WTC11 (cell line): Measurements from ENCODE around the gene GPR39. TPM values are rescaled to one million over a fixed set of nuclear protein-coding genes. Genes with fewer than 3 reads are reported as not detected.

Experiments used
- ATAC-seq: fragments of 200-7000 bp; cut with Tn5 transposase; 2 replicates; pipeline ENCODE4 v1.10.0; 2021; ENCODE audit warnings: mild to moderate bottlenecking, moderate library complexity
- CTCF ChIA-PET: fragments of 300-600 bp; sonication (Branson Sonifier 250); formaldehyde crosslinking; loops from one replicate; lab custom pipeline; 2021; ENCODE audit warnings: antibody characterized with exemption; lab: Charles Lee
- POLR2A ChIA-PET: fragments of 350-600 bp; sonication (Branson Sonifier 250); formaldehyde crosslinking; loops from one replicate; lab custom pipeline; 2021; ENCODE audit warnings: antibody characterized with exemption; lab: Charles Lee
- DNase-seq: peaks from one replicate; pipeline ENCODE4 v3.0.0; 2021; ENCODE audit warnings: low spot score
- H3K27ac Mint-ChIP-seq: 2 replicates; pipeline ENCODE4 v1.8.0; 2021; ENCODE audit warnings: mixed read lengths
- H3K27me3 Mint-ChIP-seq: 2 replicates; pipeline ENCODE4 v1.8.0; 2021; ENCODE audit warnings: low read depth, mild to moderate bottlenecking, moderate library complexity, mixed read lengths
- H3K36me3 Mint-ChIP-seq: 2 replicates; pipeline ENCODE4 v1.8.0; 2021; ENCODE audit warnings: mixed read lengths
- H3K4me1 Mint-ChIP-seq: 2 replicates; pipeline ENCODE4 v1.8.0; 2022; ENCODE audit warnings: mixed read lengths
- H3K4me3 Mint-ChIP-seq: 2 replicates; pipeline ENCODE4 v1.8.0; 2021; ENCODE audit warnings: mild to moderate bottlenecking, moderate library complexity, mixed read lengths
- H3K9me3 Mint-ChIP-seq: 2 replicates; pipeline ENCODE4 v1.8.0; 2021; ENCODE audit warnings: mixed read lengths
- AFF4 ChIP-seq: sonication (generic); formaldehyde crosslinking; IDR thresholded peaks from 2 replicates; pipeline ENCODE4 v1.8.1; 2023; ENCODE audit warnings: mild to moderate bottlenecking, missing genetic modification reagents, borderline replicate concordance
- ARID4B ChIP-seq: sonication (generic); formaldehyde crosslinking; IDR thresholded peaks from 2 replicates; pipeline ENCODE4 v1.8.0; 2023; ENCODE audit warnings: missing genetic modification reagents, mild to moderate bottlenecking, borderline replicate concordance
- ATF2 ChIP-seq: sonication (generic); formaldehyde crosslinking; IDR thresholded peaks from 2 replicates; pipeline ENCODE4 v1.8.1; 2022; ENCODE audit warnings: low read depth, missing genetic modification reagents, borderline replicate concordance
- E2F5 ChIP-seq: sonication (generic); formaldehyde crosslinking; IDR thresholded peaks from 2 replicates; pipeline ENCODE4 v1.8.1; 2022; ENCODE audit warnings: mild to moderate bottlenecking, moderate library complexity, missing genetic modification reagents
- ELF4 ChIP-seq: sonication (generic); formaldehyde crosslinking; IDR thresholded peaks from 2 replicates; pipeline ENCODE4 v1.8.1; 2022; ENCODE audit warnings: low read depth, mild to moderate bottlenecking, moderate library complexity, missing genetic modification reagents
- JUN ChIP-seq: sonication (generic); formaldehyde crosslinking; IDR thresholded peaks from 2 replicates; pipeline ENCODE4 v1.8.0; 2023; ENCODE audit warnings: mild to moderate bottlenecking, missing genetic modification reagents
- MLX ChIP-seq: sonication (generic); formaldehyde crosslinking; IDR thresholded peaks from 2 replicates; pipeline ENCODE4 v1.8.1; 2023; ENCODE audit warnings: mild to moderate bottlenecking, missing genetic modification reagents, moderate library complexity
- MXD4 ChIP-seq: fragments of 250-450 bp; sonication (Bioruptor Pico); IDR thresholded peaks from 2 replicates; pipeline ENCODE4 v1.8.0; 2021; ENCODE audit warnings: mild to moderate bottlenecking, moderate library complexity, borderline replicate concordance
- NFE2L1 ChIP-seq: sonication (generic); formaldehyde crosslinking; IDR thresholded peaks from 2 replicates; pipeline ENCODE4 v1.8.1; 2023; ENCODE audit warnings: missing genetic modification reagents
- NR2C2 ChIP-seq: sonication (generic); formaldehyde crosslinking; IDR thresholded peaks from 2 replicates; pipeline ENCODE4 v1.8.0; 2022; ENCODE audit warnings: mild to moderate bottlenecking, missing genetic modification reagents
- PRRX2 ChIP-seq: fragments of 250-450 bp; sonication (Bioruptor Pico); IDR thresholded peaks from 2 replicates; pipeline ENCODE4 v1.8.0; 2021; ENCODE audit warnings: mild to moderate bottlenecking
- SOX15 ChIP-seq: fragments of 250-450 bp; sonication (Bioruptor Pico); IDR thresholded peaks from 2 replicates; pipeline ENCODE4 v1.9.0; 2021; ENCODE audit warnings: mild to moderate bottlenecking
- SP1 ChIP-seq: sonication (generic); formaldehyde crosslinking; conservative IDR thresholded peaks from 2 replicates; pipeline ENCODE4 v1.8.1; 2022; ENCODE audit warnings: missing genetic modification reagents
- ZNF138 ChIP-seq: sonication (generic); formaldehyde crosslinking; conservative IDR thresholded peaks from 2 replicates; pipeline ENCODE4 v1.8.1; 2022; ENCODE audit warnings: mild to moderate bottlenecking, moderate library complexity, missing genetic modification reagents
- ZNF263 ChIP-seq: sonication (generic); formaldehyde crosslinking; IDR thresholded peaks from 2 replicates; pipeline ENCODE4 v1.8.1; 2022; ENCODE audit warnings: low read depth, mild to moderate bottlenecking, moderate library complexity, missing genetic modification reagents
- ZNF317 ChIP-seq: sonication (generic); formaldehyde crosslinking; IDR thresholded peaks from 2 replicates; pipeline ENCODE4 v1.8.1; 2023; ENCODE audit warnings: low read depth, mild to moderate bottlenecking, moderate library complexity, missing genetic modification reagents, borderline replicate concordance
- ZNF396 ChIP-seq: fragments of 250-450 bp; sonication (Bioruptor Pico); IDR thresholded peaks from 2 replicates; pipeline ENCODE4 v1.8.0; 2021; ENCODE audit warnings: mild to moderate bottlenecking, moderate library complexity, borderline replicate concordance
- ZNF423 ChIP-seq: fragments of 250-450 bp; sonication (Bioruptor Pico); IDR thresholded peaks from 2 replicates; pipeline ENCODE4 v2.1.2; 2022; ENCODE audit warnings: mild to moderate bottlenecking, moderate library complexity
- ZNF425 ChIP-seq: fragments of 250-450 bp; sonication (Bioruptor Pico); conservative IDR thresholded peaks from 2 replicates; pipeline ENCODE4 v1.9.0; 2021; ENCODE audit warnings: mild to moderate bottlenecking
- total RNA-seq: library from RNA; stranded (reverse); gene quantifications from 3 replicates; pipeline ENCODE4 v1.2.3, GENCODE V29; 2021

GPR39 gene
- total RNA-seq, 1 experiment from 2014 or later: 0.74 TPM

GRCh38 chr2:132482821-132483220 lies 66.2 kb downstream of the GPR39 start:
- Mint-ChIP-seq H3K9me3 (no peaks in the 10 kb centered on the region), H3K4me1 (peaks cover 6% of the 10 kb centered on the region), H3K27me3 (no peaks in the 10 kb centered on the region), H3K4me3 (no peak overlapping the region), H3K36me3 (no peaks in the 10 kb centered on the region), H3K27ac (no peak overlapping the region)
- TF ChIP-seq ZNF317 (CRISPR knock-in tag) (no peak), ZNF263 (CRISPR knock-in tag) (no peak), NR2C2 (CRISPR knock-in tag) (no peak), JUN (CRISPR knock-in tag) (no peak), ZNF423 (CRISPR knock-in tag) (no peak), ZNF396 (CRISPR knock-in tag) (no peak), AFF4 (CRISPR knock-in tag) (no peak), PRRX2 (CRISPR knock-in tag) (no peak), NFE2L1 (no peak), MLX (CRISPR knock-in tag) (no peak)
- CTCF ChIA-PET: no interaction called here
- DNase-seq (no peak), ATAC-seq (no peak)
- POLR2A ChIA-PET: no interaction called here

- H3K27ac Mint-ChIP-seq: no peak overlapping the region
- POLR2A ChIA-PET: no interaction called here
Measured at GRCh38 chr2:132484144-132484543, 67.5 kb downstream of the GPR39 start.

GRCh38 chr2:132488491-132488890 lies 71.9 kb downstream of the GPR39 start:
- ChIA-PET CTCF (no interaction called here), POLR2A (no interaction called here)
- Mint-ChIP-seq H3K4me1 (no peaks in the 10 kb centered on the region), H3K9me3 (peaks cover 1% of the 10 kb centered on the region), H3K36me3 (no peaks in the 10 kb centered on the region), H3K4me3 (no peak overlapping the region), H3K27ac (no peak overlapping the region), H3K27me3 (no peaks in the 10 kb centered on the region)
- no peak for DNase-seq
- ATAC-seq: no peak
- TF ChIP-seq ZNF263 (CRISPR knock-in tag): no peak
- TF ChIP-seq ARID4B (CRISPR knock-in tag): no peak
- no peak for TF ChIP-seq SOX15 (CRISPR knock-in tag)
- TF ChIP-seq E2F5 (CRISPR knock-in tag): no peak
- no peak for TF ChIP-seq ZNF138
- TF ChIP-seq ZNF425 (CRISPR knock-in tag): no peak
- no peak for TF ChIP-seq ELF4 (CRISPR knock-in tag)

More at GRCh38 chr2:132484144-132484543, 67.5 kb downstream of the GPR39 start:
- no peaks in the 10 kb centered on the region for H3K9me3 Mint-ChIP-seq
- CTCF ChIA-PET: no interaction called here
- DNase-seq (no peak), ATAC-seq (no peak)
- H3K4me3 Mint-ChIP-seq: no peak overlapping the region
- TF ChIP-seq ATF2 (CRISPR knock-in tag) (no peak), SP1 (CRISPR knock-in tag) (no peak), MXD4 (CRISPR knock-in tag) (no peak)
- no peaks in the 10 kb centered on the region for H3K27me3 Mint-ChIP-seq
- peaks cover 3% of the 10 kb centered on the region for H3K4me1 Mint-ChIP-seq
- H3K36me3 Mint-ChIP-seq: no peaks in the 10 kb centered on the region
